GM23248 (cell line): ENCODE data around the gene GRM6. TPM values are rescaled to one million over a fixed set of nuclear protein-coding genes. Genes with fewer than 3 reads are reported as not detected.

Source experiments
- DNase-seq: peaks from one replicate; pipeline ENCODE4 v3.0.0-alpha.2; 2015
- H2AFZ ChIP-seq: fragments of 200-600 bp; sonication (generic); 2 replicates; pipeline ENCODE4 v1.6.1; 2016; ENCODE audit warnings: antibody characterized with exemption
- H3F3A ChIP-seq: fragments of 200-600 bp; sonication (generic); 2 replicates; pipeline ENCODE4 v1.6.1; 2016; ENCODE audit warnings: mild to moderate bottlenecking, antibody characterized with exemption, mixed run types; ENCODE audit not compliant: insufficient read depth
- H3K27ac ChIP-seq: fragments of 200-600 bp; sonication (generic); 2 replicates; pipeline ENCODE4 v1.5.1; 2016; ENCODE audit warnings: mild to moderate bottlenecking
- H3K27me3 ChIP-seq: fragments of 200-600 bp; sonication (generic); replicated peaks from 2 replicates; pipeline ENCODE4 v1.6.1; 2016; ENCODE audit warnings: mild to moderate bottlenecking; ENCODE audit not compliant: insufficient read depth
- H3K36me3 ChIP-seq: fragments of 200-600 bp; sonication (generic); 2 replicates; pipeline ENCODE4 v1.6.1; 2016; ENCODE audit warnings: low read depth, mild to moderate bottlenecking
- H3K4me1 ChIP-seq: fragments of 200-600 bp; sonication (generic); 2 replicates; pipeline ENCODE4 v1.6.1; 2016; ENCODE audit warnings: mild to moderate bottlenecking; ENCODE audit not compliant: insufficient read depth
- H3K4me2 ChIP-seq: fragments of 200-600 bp; sonication (generic); one replicate; pipeline ENCODE4 v1.6.1; 2016; ENCODE audit warnings: mild to moderate bottlenecking; ENCODE audit not compliant: unreplicated experiment
- H3K4me3 ChIP-seq: fragments of 200-600 bp; sonication (generic); 2 replicates; pipeline ENCODE4 v1.5.1; 2016; ENCODE audit warnings: mild to moderate bottlenecking
- H3K79me2 ChIP-seq: fragments of 200-600 bp; sonication (generic); 2 replicates; pipeline ENCODE4 v1.6.1; 2016; ENCODE audit warnings: mild to moderate bottlenecking; ENCODE audit not compliant: insufficient read depth
- H3K9ac ChIP-seq: fragments of 200-600 bp; sonication (generic); 2 replicates; pipeline ENCODE4 v1.6.1; 2016; ENCODE audit warnings: mild to moderate bottlenecking
- H3K9me2 ChIP-seq: fragments of 200-600 bp; sonication (generic); 2 replicates; pipeline ENCODE4 v1.6.1; 2016; ENCODE audit warnings: mixed run types, mild to moderate bottlenecking, moderate library complexity; ENCODE audit not compliant: insufficient read depth
- H3K9me3 ChIP-seq: fragments of 200-600 bp; sonication (generic); one replicate; pipeline ENCODE4 v1.6.1; 2017; ENCODE audit warnings: low read depth
- H4K20me1 ChIP-seq: fragments of 200-600 bp; sonication (generic); 2 replicates; pipeline ENCODE4 v1.6.0; 2016; ENCODE audit not compliant: insufficient read depth
- EZH2 ChIP-seq: fragments of 200-600 bp; sonication (generic); IDR thresholded peaks from 2 replicates; pipeline ENCODE4 v1.6.1; 2018; ENCODE audit warnings: antibody characterized with exemption, mild to moderate bottlenecking; ENCODE audit not compliant: insufficient read depth, poor library complexity, severe bottlenecking
- EZH2phosphoT487 ChIP-seq: fragments of 200-600 bp; sonication (generic); IDR thresholded peaks from 2 replicates; pipeline ENCODE4 v1.6.1; 2018; ENCODE audit warnings: antibody characterized with exemption, moderate library complexity, mild to moderate bottlenecking, low read depth; ENCODE audit not compliant: insufficient read depth
- WGBS, 2 experiments: methylation state at CpG; one replicate each; pipeline ENCODE4 v1.1.6; 2015 to 2017; ENCODE audit warnings: low lambda C conversion rate in 2 of 2, low coverage in 1 of 2; ENCODE audit errors: missing lambda C conversion rate in 2 of 2; 5-methylcytosine and 5-hydroxymethylcytosine counted together
- in situ Hi-C: fragments of 300-500 bp; cut with MboI; formaldehyde crosslinking; loops from 2 replicates; pipeline ENCODE4 v1.15.0; 2020
- polyA plus RNA-seq: library from polyadenylated mRNA; unstranded; fragments of >200 nt; fragmentation: Nextera tagmentation; extraction: Ambion mirVana; gene quantifications from 2 replicates; pipeline ENCODE4 v1.2.1, GENCODE V29; 2016
- total RNA-seq: library from RNA; depleted of rRNA; stranded (reverse); fragments of >200 nt; shearing (Covaris generic); gene quantifications from 2 replicates; pipeline ENCODE4 v1.2.3, GENCODE V29; 2014

GRM6 gene
- total and polyA plus RNA-seq, 2 experiments from 2014 or later = 0.04 TPM; not detected in 1

DNA sequence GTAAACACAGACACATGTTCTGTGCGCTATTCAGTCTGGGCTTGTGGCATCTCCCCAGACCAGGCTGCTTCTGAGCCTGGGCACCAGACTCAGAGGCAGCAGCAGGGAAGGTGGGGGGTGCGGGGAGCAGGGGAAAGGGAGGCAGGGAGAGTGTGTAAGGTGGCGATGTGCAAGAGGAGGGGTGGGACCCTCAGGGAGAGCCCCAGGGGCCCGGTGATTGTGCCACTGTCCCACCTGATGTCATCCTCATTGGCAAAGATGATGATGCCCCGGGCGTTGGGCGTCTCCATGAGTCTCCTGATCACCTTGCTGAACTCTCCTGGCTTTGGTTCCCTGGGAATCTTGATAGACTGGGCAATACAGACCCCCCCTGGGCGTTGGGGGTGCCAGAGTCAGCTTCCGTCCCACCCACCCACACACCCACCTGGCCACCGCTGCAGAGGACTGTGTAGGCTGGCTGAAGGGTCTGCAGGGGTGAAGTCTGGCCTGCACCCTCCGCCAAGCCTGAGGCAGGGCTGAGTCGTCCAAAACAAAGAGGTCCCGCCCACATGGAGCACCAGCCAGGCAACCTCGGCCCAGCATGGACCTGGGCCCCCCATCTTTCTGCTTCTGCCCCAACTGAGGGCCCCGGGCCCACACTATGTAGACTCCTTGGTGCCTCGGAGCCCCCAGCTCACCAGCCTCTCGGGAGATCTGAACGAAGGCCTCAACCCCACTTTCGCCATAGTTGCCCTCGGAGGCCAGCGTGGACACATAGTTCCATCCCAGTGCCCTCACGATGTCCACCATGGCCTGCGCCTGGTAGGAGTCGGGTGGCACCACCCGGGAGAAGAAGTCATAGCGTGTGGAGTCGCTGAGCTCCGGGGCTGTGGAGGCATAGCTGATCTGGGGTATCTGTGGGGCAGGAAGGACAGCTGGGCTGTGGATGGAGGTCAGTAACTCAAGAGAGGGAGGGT is 3.7 kb downstream of the GRM6 start:
- DNase-seq = no peak
- Histone ChIP-seq H3K4me2 (no peak overlapping the region), H4K20me1 (no peaks in the 10 kb centered on the region), H3K4me1 (no peaks in the 10 kb centered on the region), H3K27ac (no peak overlapping the region), H3K9me2 (no peaks in the 10 kb centered on the region), H3K4me3 (no peak overlapping the region), H3F3A (no peaks in the 10 kb centered on the region), H3K27me3 (no peaks in the 10 kb centered on the region), H2AFZ (no peak overlapping the region), H3K9ac (no peak overlapping the region), H3K9me3 (no peaks in the 10 kb centered on the region), H3K36me3 (no peaks in the 10 kb centered on the region), H3K79me2 (no peaks in the 10 kb centered on the region)
- 63 to 67% methylated on average over 26 to 28 of the region's 28 CpGs for WGBS, 2 experiments
- TF ChIP-seq EZH2 (no peak), EZH2phosphoT487 (no peak)
- in situ Hi-C loops = no loop called here

DNA sequence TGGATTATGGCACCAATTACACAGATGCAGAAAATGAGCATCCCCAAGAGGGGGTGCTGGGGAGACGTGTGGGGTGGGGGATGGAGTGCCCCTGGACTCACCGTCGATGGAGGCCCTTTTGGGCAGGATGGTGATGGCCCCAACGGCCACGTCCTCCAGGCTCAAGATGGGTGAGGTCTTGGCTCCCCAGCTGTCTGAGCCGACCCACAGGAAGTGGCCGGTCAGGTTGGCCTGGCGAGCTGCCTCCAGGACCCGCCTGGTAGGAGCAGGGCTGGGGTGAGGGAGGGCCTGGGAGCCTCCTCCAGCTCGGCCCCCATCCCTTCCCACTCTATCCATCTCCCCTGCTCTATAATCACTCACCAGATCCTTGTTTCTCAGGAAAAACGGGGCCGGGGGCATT is 4.6 kb downstream of the GRM6 start:
- Histone ChIP-seq H3F3A (no peaks in the 10 kb centered on the region), H3K27me3 (no peaks in the 10 kb centered on the region), H3K4me2 (no peak overlapping the region), H3K4me3 (no peak overlapping the region), H3K79me2 (no peaks in the 10 kb centered on the region), H3K9ac (no peak overlapping the region), H3K9me3 (no peaks in the 10 kb centered on the region), H4K20me1 (no peaks in the 10 kb centered on the region), H3K4me1 (no peaks in the 10 kb centered on the region), H3K36me3 (no peaks in the 10 kb centered on the region), H3K27ac (no peak overlapping the region), H2AFZ (no peak overlapping the region), H3K9me2 (no peaks in the 10 kb centered on the region)
- in situ Hi-C loops = no loop called here
- TF ChIP-seq EZH2 = no peak
- no peak for TF ChIP-seq EZH2phosphoT487
- no peak for DNase-seq
- WGBS, 2 experiments = 48 to 57% methylated on average over 12 of the region's 12 CpGs

DNA sequence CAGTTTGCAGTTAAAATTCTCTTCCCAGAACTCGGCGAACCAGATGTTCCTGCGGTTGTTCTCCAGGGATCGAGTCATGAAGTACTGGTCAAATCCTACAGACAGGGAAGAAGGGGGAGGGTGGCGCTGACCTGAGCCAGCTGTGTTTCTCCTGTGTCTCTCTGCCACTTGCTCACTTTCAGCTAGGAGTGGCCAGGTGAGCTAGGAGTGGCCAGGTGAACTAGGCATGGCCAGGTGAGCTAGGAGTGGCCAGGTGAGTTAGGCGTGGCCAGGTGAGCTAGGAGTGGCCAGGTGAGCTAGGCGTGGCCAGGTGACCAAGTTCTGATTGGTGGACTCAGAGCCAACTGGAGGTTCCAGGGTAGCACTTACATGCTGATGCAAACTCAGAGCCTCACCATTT is 5.8 kb downstream of the GRM6 start:
- no peaks in the 10 kb centered on the region for H3K27me3 ChIP-seq
- TF ChIP-seq EZH2 = no peak
- no peak for TF ChIP-seq EZH2phosphoT487
- H3K27ac ChIP-seq = no peak overlapping the region
- in situ Hi-C loops = no loop called here
- no peaks in the 10 kb centered on the region for H3K9me3 ChIP-seq
- no peaks in the 10 kb centered on the region for H3F3A ChIP-seq
- 64% methylated on average over 7 of the region's 7 CpGs for WGBS, 2 experiments
- H3K4me2 ChIP-seq = no peak overlapping the region
- no peaks in the 10 kb centered on the region for H4K20me1 ChIP-seq
- no peaks in the 10 kb centered on the region for H3K79me2 ChIP-seq
- no peak for DNase-seq
- H3K4me1 ChIP-seq = no peaks in the 10 kb centered on the region
- no peak overlapping the region for H3K9ac ChIP-seq
- no peak overlapping the region for H2AFZ ChIP-seq
- H3K36me3 ChIP-seq = no peaks in the 10 kb centered on the region
- H3K9me2 ChIP-seq = no peaks in the 10 kb centered on the region
- no peak overlapping the region for H3K4me3 ChIP-seq

DNA sequence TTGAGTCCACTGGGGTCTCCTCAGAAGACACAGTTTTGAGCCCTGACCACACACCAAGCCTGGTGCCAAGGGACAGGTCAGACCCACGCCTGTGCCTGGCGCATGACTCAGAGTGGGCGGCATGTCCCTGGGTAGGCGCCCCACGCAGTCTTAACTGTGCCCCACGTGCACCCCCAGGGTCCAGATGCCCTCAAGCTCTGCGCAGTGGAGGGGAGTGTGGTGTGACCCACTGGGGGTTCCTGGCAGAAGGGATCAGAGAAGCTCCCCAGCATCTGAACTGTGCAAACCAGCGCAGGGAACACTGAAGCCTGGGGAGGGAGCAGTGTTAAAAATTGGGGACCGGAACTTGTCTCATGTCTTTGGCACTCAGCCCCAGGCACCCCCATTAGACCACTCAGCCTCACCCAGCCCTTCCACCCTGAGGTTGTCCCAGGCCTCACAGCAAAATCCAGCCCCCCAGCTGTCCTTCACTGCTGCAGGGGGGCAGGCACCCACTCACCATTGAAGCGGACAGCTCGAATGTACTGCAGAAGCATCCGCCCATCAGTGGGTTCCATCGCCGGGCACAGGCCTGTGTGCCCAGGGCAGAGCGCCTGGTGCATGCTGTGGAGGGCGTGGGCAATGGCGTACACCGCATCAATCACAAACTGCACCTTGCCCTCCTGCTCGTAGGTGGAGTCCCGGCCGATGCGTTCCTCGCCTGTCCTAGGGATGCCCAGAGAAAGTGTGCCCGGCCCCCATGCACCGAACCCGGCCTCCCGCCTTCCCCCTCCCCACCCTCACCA is 6.5 kb downstream of the GRM6 start:
- H3K9ac ChIP-seq = no peak overlapping the region
- no peaks in the 10 kb centered on the region for H3K4me1 ChIP-seq
- in situ Hi-C loops = no loop called here
- 83 to 86% methylated on average over 22 to 23 of the region's 27 CpGs for WGBS, 2 experiments
- H3K79me2 ChIP-seq = no peaks in the 10 kb centered on the region
- H3K9me3 ChIP-seq = no peaks in the 10 kb centered on the region
- H3K4me2 ChIP-seq = no peak overlapping the region
- H3F3A ChIP-seq = no peaks in the 10 kb centered on the region
- H3K27me3 ChIP-seq = no peaks in the 10 kb centered on the region
- no peak overlapping the region for H3K4me3 ChIP-seq
- no peaks in the 10 kb centered on the region for H3K36me3 ChIP-seq
- no peaks in the 10 kb centered on the region for H3K9me2 ChIP-seq
- H3K27ac ChIP-seq = no peak overlapping the region
- no peak overlapping the region for H2AFZ ChIP-seq
- no peak for DNase-seq
- no peak for TF ChIP-seq EZH2
- TF ChIP-seq EZH2phosphoT487 = no peak
- H4K20me1 ChIP-seq = no peaks in the 10 kb centered on the region
